CD14-positive monocyte (primary cell): ENCODE measurements around the gene NDUFB10. TPM values are rescaled to one million over a fixed set of nuclear protein-coding genes. Genes with fewer than 3 reads are reported as not detected.
A peak's percentile ranks its signal among the peaks of the same experiment; 100 is the strongest.

ENCODE experiments used
- DNase-seq, 3 donors: peaks; one replicate each; pipeline ENCODE4 v3.0.0-alpha.2; 2011 to 2022
- H2AFZ ChIP-seq: 2 replicates; pipeline ENCODE4 v1.6.0; 2012; ENCODE audit warnings: mild to moderate bottlenecking, low read depth, low read length, inconsistent platforms; ENCODE audit not compliant: insufficient read depth, poor library complexity, severe bottlenecking
- H3K27ac ChIP-seq, 2 donors: 1 replicate in 1 of 2; 2 replicates in 1 of 2; pipeline ENCODE4 v1.5.1; 2012 to 2013; ENCODE audit warnings: low read length in 2 of 2, control low read depth in 1 of 2, inconsistent platforms in 1 of 2, low read depth in 1 of 2, mild to moderate bottlenecking in 1 of 2
- H3K27me3 ChIP-seq, 2 donors: one replicate each; pipeline versions ENCODE4 v1.6.0 to v1.6.1; 2011 to 2013; ENCODE audit warnings: low read length in 2 of 2; ENCODE audit not compliant: control insufficient read depth in 2 of 2, insufficient read depth in 2 of 2
- H3K36me3 ChIP-seq, 2 donors: replicated peaks in 1 of 2; 1 replicate in 1 of 2; 2 replicates in 1 of 2; pipeline versions ENCODE4 v1.5.1 to v1.6.1; 2012 to 2013; ENCODE audit warnings: low read length in 2 of 2, control low read depth in 1 of 2, inconsistent platforms in 1 of 2, mild to moderate bottlenecking in 1 of 2; ENCODE audit not compliant: insufficient read depth in 2 of 2, control insufficient read depth in 1 of 2
- H3K4me1 ChIP-seq, 2 donors: 1 replicate in 1 of 2; 2 replicates in 1 of 2; pipeline versions ENCODE4 v1.5.1 to v1.6.1; 2012 to 2013; ENCODE audit warnings: low read length in 2 of 2, control low read depth in 1 of 2, inconsistent platforms in 1 of 2, mild to moderate bottlenecking in 1 of 2, moderate library complexity in 1 of 2; ENCODE audit not compliant: insufficient read depth in 2 of 2, control insufficient read depth in 1 of 2
- H3K4me2 ChIP-seq: replicated peaks from 2 replicates; pipeline ENCODE3; 2012; ENCODE audit warnings: low read length, moderate library complexity, mild to moderate bottlenecking; ENCODE audit not compliant: poor library complexity, severe bottlenecking; ENCODE audit errors: extremely low read depth
- H3K4me3 ChIP-seq, 3 experiments: fragments of 200-600 bp in 1 of 3; sonication (generic) in 1 of 3; replicated peaks in 1 of 3; 1 replicate in 2 of 3; 2 replicates in 1 of 3; pipeline ENCODE4 v1.5.1; 2011 to 2013; ENCODE audit warnings: low read length in 3 of 3, mild to moderate bottlenecking in 3 of 3, control low read depth in 2 of 3, low read depth in 2 of 3, inconsistent platforms in 1 of 3, moderate library complexity in 1 of 3
- H3K79me2 ChIP-seq: 2 replicates; pipeline ENCODE4 v1.6.0; 2012; ENCODE audit warnings: mild to moderate bottlenecking, control low read depth, inconsistent platforms, low read length, moderate library complexity; ENCODE audit not compliant: insufficient read depth
- H3K9ac ChIP-seq: 2 replicates; pipeline ENCODE4 v1.6.0; 2017; ENCODE audit warnings: low read length, mild to moderate bottlenecking; ENCODE audit not compliant: insufficient read depth, poor library complexity, severe bottlenecking
- H3K9me3 ChIP-seq, 2 donors: replicated peaks in 1 of 2; 1 replicate in 1 of 2; 2 replicates in 1 of 2; pipeline versions ENCODE4 v1.5.1 to v1.6.1; 2012 to 2013; ENCODE audit warnings: low read length in 2 of 2, control low read depth in 1 of 2; ENCODE audit not compliant: control insufficient read depth in 1 of 2, insufficient read depth in 1 of 2
- H4K20me1 ChIP-seq: 2 replicates; pipeline ENCODE4 v1.6.0; 2012; ENCODE audit warnings: mild to moderate bottlenecking, low read length, control low read depth, moderate library complexity; ENCODE audit not compliant: insufficient read depth
- H3K27ac Mint-ChIP-seq, 7 donors: one replicate each; pipeline ENCODE4 v1.8.0; 2020; ENCODE audit warnings: mild to moderate bottlenecking in 7 of 7, mixed read lengths in 7 of 7, moderate library complexity in 6 of 7, inconsistent platforms in 2 of 7
- H3K27me3 Mint-ChIP-seq, 3 donors: one replicate each; pipeline ENCODE4 v1.8.0; 2021 to 2022; ENCODE audit warnings: low read depth in 3 of 3, mild to moderate bottlenecking in 3 of 3, mixed read lengths in 3 of 3, moderate library complexity in 3 of 3, inconsistent platforms in 1 of 3
- H3K36me3 Mint-ChIP-seq, 2 donors: one replicate each; pipeline ENCODE4 v1.8.0; 2020; ENCODE audit warnings: mixed read lengths in 2 of 2, inconsistent platforms in 1 of 2, mild to moderate bottlenecking in 1 of 2
- H3K4me1 Mint-ChIP-seq: one replicate; pipeline ENCODE4 v1.8.0; 2020; ENCODE audit warnings: mild to moderate bottlenecking, mixed read lengths
- H3K4me3 Mint-ChIP-seq, 2 donors: one replicate each; pipeline ENCODE4 v1.8.0; 2020; ENCODE audit warnings: mild to moderate bottlenecking in 2 of 2, mixed read lengths in 2 of 2, moderate library complexity in 1 of 2
- H3K9me3 Mint-ChIP-seq, 7 donors: one replicate each; pipeline ENCODE4 v1.8.0; 2020 to 2022; ENCODE audit warnings: mixed read lengths in 7 of 7, mild to moderate bottlenecking in 6 of 7, moderate library complexity in 6 of 7, inconsistent platforms in 2 of 7
- CTCF ChIP-seq: fragments of 200-600 bp; IDR thresholded peaks from one replicate; pipeline ENCODE4 v1.8.0; 2022; ENCODE audit warnings: antibody characterized with exemption, mild to moderate bottlenecking
- WGBS: methylation state at CpG from one replicate; pipeline ENCODE4 v1.1.5; 2013; ENCODE audit warnings: missing lambda C conversion rate; ENCODE audit not compliant: insufficient coverage; 5-methylcytosine and 5-hydroxymethylcytosine counted together
- intact Hi-C, 2 donors: fragments of 100-400 bp; cut with micrococcal nuclease; formaldehyde crosslinking; loops; one replicate each; pipeline versions ENCODE4 v1.15.0 to v1.15.1; 2023
- polyA plus RNA-seq, 3 donors: library from polyadenylated mRNA; depleted of rRNA in 1 of 3; unstranded in 2 of 3; stranded (reverse) in 1 of 3; fragments of 300-500 nt in 2 of 3; fragments of >200 nt in 1 of 3; fragmentation: Illumina TruSeq in 2 of 3; gene quantifications; 1 replicate in 2 of 3; 2 replicates in 1 of 3; pipeline ENCODE4 v1.2.3, GENCODE V29; 2012 to 2021

The NDUFB10 gene
- polyA plus RNA-seq, 3 donors, result 121 to 215 (median 186) TPM

GRCh38 chr16:1926271-1926670 lies 33.1 kb upstream of the NDUFB10 start:
- H3K4me2 ChIP-seq, result no peak overlapping the region
- no peak overlapping the region for H3K4me3 ChIP-seq
- H3K9ac ChIP-seq, result no peak overlapping the region
- no peak overlapping the region for H3K27ac Mint-ChIP-seq
- peaks cover 0 to 6% of the 10 kb centered on the region in 2 donors for H3K36me3 Mint-ChIP-seq
- peaks cover 0 to 9% (median 6%) of the 10 kb centered on the region in 7 donors for H3K9me3 Mint-ChIP-seq
- H3K36me3 ChIP-seq, result no peaks in the 10 kb centered on the region
- no peak overlapping the region for H2AFZ ChIP-seq
- no peak overlapping the region for H3K27ac ChIP-seq
- peaks cover under 1 to 33% of the 10 kb centered on the region in 2 donors for H3K27me3 ChIP-seq
- WGBS, result 84% methylated on average over 5 of the region's 11 CpGs
- intact Hi-C loops, result no loop called here
- H3K4me3 Mint-ChIP-seq, result no peak overlapping the region
- peaks cover 0 to 4% of the 10 kb centered on the region in 2 donors for H3K9me3 ChIP-seq
- H3K27me3 Mint-ChIP-seq, result peaks cover 38 to 46% (median 43%) of the 10 kb centered on the region in 3 donors
- no peak for DNase-seq
- TF ChIP-seq CTCF, result no peak
- H4K20me1 ChIP-seq, result no peaks in the 10 kb centered on the region
- no peaks in the 10 kb centered on the region for H3K79me2 ChIP-seq
- peaks cover 20 to 23% of the 10 kb centered on the region in 2 donors for H3K4me1 ChIP-seq
- peaks cover 20% of the 10 kb centered on the region for H3K4me1 Mint-ChIP-seq

DNA sequence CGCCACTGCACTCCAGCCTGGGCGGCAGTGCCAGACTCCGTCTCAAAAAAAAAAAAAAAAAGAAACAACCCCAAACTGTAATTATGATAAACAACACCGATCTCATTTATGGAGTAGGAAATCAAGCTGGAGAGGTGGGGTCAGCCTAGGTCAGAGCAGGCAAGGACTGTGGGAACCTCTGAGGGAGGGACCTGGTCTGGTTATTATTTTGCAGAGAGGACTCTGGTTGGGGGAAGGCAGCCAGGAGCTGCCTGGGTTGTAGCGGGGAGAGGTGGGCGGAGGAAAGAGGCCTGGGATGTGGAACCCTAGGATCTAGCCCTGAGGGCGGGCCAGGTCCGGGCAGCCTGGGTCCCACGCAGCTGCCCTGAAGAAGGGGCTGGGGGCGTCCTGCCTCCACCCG lies 30.2 kb upstream of the NDUFB10 start:
- no peaks in the 10 kb centered on the region for H4K20me1 ChIP-seq
- Mint-ChIP-seq H3K4me3 (peak overlapping the region; percentile 80 to 87), H3K36me3 (no peaks in the 10 kb centered on the region), H3K27ac (peak overlapping the region in 4 of 7 donors; percentile 37 to 80 (median 68)), H3K27me3 (peaks cover 12 to 19% (median 15%) of the 10 kb centered on the region in 3 donors), H3K4me1 (peaks cover 20% of the 10 kb centered on the region), H3K9me3 (no peaks in the 10 kb centered on the region)
- peak overlapping the region; percentile 63 for H3K9ac ChIP-seq
- peak overlapping the region; percentile 84 for H2AFZ ChIP-seq
- H3K27ac ChIP-seq, result peak overlapping the region in 1 of 2 donors; percentile 45
- H3K79me2 ChIP-seq, result no peaks in the 10 kb centered on the region
- no peak for TF ChIP-seq CTCF
- H3K36me3 ChIP-seq, result no peaks in the 10 kb centered on the region
- peak overlapping the region; percentile 96 for H3K4me2 ChIP-seq
- no peak for DNase-seq
- no peaks in the 10 kb centered on the region for H3K9me3 ChIP-seq
- H3K4me1 ChIP-seq, result peaks cover 10 to 18% of the 10 kb centered on the region in 2 donors
- 20% methylated on average over 3 of the region's 11 CpGs for WGBS
- H3K27me3 ChIP-seq, result peaks cover 0 to 6% of the 10 kb centered on the region in 2 donors
- intact Hi-C loops, result loop anchor here in 1 of 2 donors (2.0 kb wide), 1 partner anchor 64 kb away; no protein-coding TSS in a partner anchor
- peak overlapping the region; percentile 27 to 82 (median 52) for H3K4me3 ChIP-seq
